Ovary (tissue), 3 donors: ENCODE data around the gene KBTBD13.

ENCODE experiments used
- EP300 ChIP-seq: sonication (generic); formaldehyde crosslinking; IDR thresholded peaks from one replicate; pipeline ENCODE4 v1.6.1; 2017; ENCODE audit warnings: antibody characterized with exemption
- POLR2A ChIP-seq: fragments of 450-650 bp; IDR thresholded peaks from one replicate; pipeline ENCODE4 v1.6.1; 2017; ENCODE audit warnings: antibody characterized with exemption, mild to moderate bottlenecking, moderate library complexity
- TF ChIP-seq, protein P1 (sequence below), 3 donors: fragments of 450-650 bp in 2 of 3; fragments of 200-600 bp in 1 of 3; IDR thresholded peaks; one replicate each; pipeline versions ENCODE4 v1.5.1 to v1.8.0; 2016 to 2022; ENCODE audit warnings: antibody characterized with exemption in 3 of 3, mild to moderate bottlenecking in 1 of 3
- donor health status: DM: no; HTN: no; CAD: no.

DNA sequence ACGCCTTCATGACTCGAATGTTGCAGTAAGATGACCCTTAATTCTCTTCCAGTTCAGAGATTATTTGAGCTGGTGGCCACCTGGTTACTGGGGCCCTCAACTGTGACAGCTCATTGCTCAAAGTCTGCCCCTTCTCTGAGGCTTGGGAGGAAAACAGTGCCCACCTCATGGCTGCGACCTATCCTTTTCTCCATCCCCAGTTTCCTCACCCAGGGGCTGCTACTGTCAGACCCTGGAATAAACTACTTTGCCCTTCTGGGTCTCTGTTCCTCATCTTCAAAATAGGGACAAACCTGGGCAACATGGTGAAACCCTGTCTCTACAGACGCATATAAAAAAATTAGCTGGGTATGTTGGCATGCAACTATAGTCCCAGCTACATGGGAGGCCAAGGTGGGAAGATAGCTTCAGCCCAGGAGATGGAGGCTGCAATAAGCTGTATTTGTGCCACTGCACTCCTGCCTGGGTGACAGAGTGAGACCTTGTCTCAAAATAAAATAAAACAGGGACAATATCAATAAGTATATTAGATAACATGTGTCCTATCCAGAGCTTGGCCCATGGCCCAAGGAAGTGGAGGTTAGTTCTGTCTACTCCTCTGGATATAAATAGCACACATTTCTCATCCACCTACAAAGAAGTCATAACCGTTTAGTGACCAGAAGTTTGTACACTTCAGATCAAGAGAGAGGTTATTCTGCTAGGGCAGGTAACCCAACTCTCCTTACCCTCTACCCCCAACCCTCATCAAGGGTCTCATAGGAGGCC is 6.6 kb upstream of the KBTBD13 start:
- TF ChIP-seq, protein P1, sequence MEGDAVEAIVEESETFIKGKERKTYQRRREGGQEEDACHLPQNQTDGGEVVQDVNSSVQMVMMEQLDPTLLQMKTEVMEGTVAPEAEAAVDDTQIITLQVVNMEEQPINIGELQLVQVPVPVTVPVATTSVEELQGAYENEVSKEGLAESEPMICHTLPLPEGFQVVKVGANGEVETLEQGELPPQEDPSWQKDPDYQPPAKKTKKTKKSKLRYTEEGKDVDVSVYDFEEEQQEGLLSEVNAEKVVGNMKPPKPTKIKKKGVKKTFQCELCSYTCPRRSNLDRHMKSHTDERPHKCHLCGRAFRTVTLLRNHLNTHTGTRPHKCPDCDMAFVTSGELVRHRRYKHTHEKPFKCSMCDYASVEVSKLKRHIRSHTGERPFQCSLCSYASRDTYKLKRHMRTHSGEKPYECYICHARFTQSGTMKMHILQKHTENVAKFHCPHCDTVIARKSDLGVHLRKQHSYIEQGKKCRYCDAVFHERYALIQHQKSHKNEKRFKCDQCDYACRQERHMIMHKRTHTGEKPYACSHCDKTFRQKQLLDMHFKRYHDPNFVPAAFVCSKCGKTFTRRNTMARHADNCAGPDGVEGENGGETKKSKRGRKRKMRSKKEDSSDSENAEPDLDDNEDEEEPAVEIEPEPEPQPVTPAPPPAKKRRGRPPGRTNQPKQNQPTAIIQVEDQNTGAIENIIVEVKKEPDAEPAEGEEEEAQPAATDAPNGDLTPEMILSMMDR (IDR thresholded peaks at IDR 0.05): no peak
- TF ChIP-seq EP300 (no peak), POLR2A (no peak)
